Calu3 (cell line): ENCODE measurements around the gene HERPUD1. TPM values are rescaled to one million over a fixed set of nuclear protein-coding genes. Genes with fewer than 3 reads are reported as not detected.

Source experiments
- BruUV-seq: library from RNA; stranded (reverse); fragments of 400-500 nt; replicated peaks from 2 replicates; lab custom pipeline; 2021; lab: Mats Ljungman, UMichigan
- CTCF ChIA-PET: fragments of 300-600 bp; sonication (Branson Sonifier 250); formaldehyde crosslinking; loops from one replicate; lab custom pipeline; 2022; ENCODE audit warnings: antibody characterized with exemption; lab: Charles Lee
- DNase-seq: peaks from one replicate; pipeline ENCODE4 v3.0.0; 2022
- H3K27ac Mint-ChIP-seq: one replicate; pipeline ENCODE4 v1.8.0; 2022; ENCODE audit warnings: mixed read lengths; ENCODE audit not compliant: unreplicated experiment
- H3K27me3 Mint-ChIP-seq: one replicate; pipeline ENCODE4 v1.8.0; 2022; ENCODE audit warnings: mixed read lengths; ENCODE audit not compliant: unreplicated experiment
- H3K36me3 Mint-ChIP-seq: one replicate; pipeline ENCODE4 v1.8.0; 2022; ENCODE audit warnings: mild to moderate bottlenecking, moderate library complexity, mixed read lengths; ENCODE audit not compliant: insufficient read depth, unreplicated experiment
- H3K4me1 Mint-ChIP-seq: one replicate; pipeline ENCODE4 v1.8.0; 2022; ENCODE audit warnings: mild to moderate bottlenecking, low read depth, mixed read lengths; ENCODE audit not compliant: unreplicated experiment
- H3K4me3 Mint-ChIP-seq: one replicate; pipeline ENCODE4 v1.8.0; 2022; ENCODE audit warnings: mild to moderate bottlenecking, low read depth, moderate library complexity, mixed read lengths; ENCODE audit not compliant: unreplicated experiment
- H3K9me3 Mint-ChIP-seq: one replicate; pipeline ENCODE4 v1.8.0; 2022; ENCODE audit warnings: low read depth, mixed read lengths; ENCODE audit not compliant: unreplicated experiment
- CTCF ChIP-seq: fragments of 200-600 bp; IDR thresholded peaks from one replicate; pipeline ENCODE4 v1.8.0; 2022; ENCODE audit warnings: antibody characterized with exemption; ENCODE audit not compliant: unreplicated experiment
- intact Hi-C: fragments of 100-400 bp; cut with micrococcal nuclease; formaldehyde crosslinking; loops from one replicate; pipeline ENCODE4 v1.10.0; 2022; ENCODE audit not compliant: unreplicated experiment
- total RNA-seq: library from RNA; stranded (reverse); gene quantifications from 2 replicates; pipeline ENCODE4 v1.2.3, GENCODE V29; 2022

The HERPUD1 gene
- total RNA-seq, 1 experiment from 2014 or later = 116 TPM

GRCh38 chr16:56977823-56978430, 46.0 kb downstream of the HERPUD1 start:
- H3K27me3 Mint-ChIP-seq = peaks cover 60% of the 10 kb centered on the region
- no peak for DNase-seq
- no peak overlapping the region for H3K4me3 Mint-ChIP-seq
- no peak for TF ChIP-seq CTCF
- no peak overlapping the region for H3K27ac Mint-ChIP-seq
- no peaks in the 10 kb centered on the region for H3K9me3 Mint-ChIP-seq
- intact Hi-C loops = no loop called here
- H3K36me3 Mint-ChIP-seq = no peaks in the 10 kb centered on the region
- BruUV-seq = no TSS peak
- CTCF ChIA-PET = no interaction called here
- H3K4me1 Mint-ChIP-seq = no peaks in the 10 kb centered on the region

GRCh38 chr16:56980201-56980535, 48.2 kb downstream of the HERPUD1 start:
- Mint-ChIP-seq H3K9me3 (no peaks in the 10 kb centered on the region), H3K4me1 (peaks cover 11% of the 10 kb centered on the region)

GRCh38 chr16:56980792-56981724, 49.1 kb downstream of the HERPUD1 start:
- no peaks in the 10 kb centered on the region for H3K36me3 Mint-ChIP-seq
- no peak for TF ChIP-seq CTCF
- intact Hi-C loops = no loop called here
- peaks cover 16% of the 10 kb centered on the region for H3K4me1 Mint-ChIP-seq
- no peak overlapping the region for H3K4me3 Mint-ChIP-seq
- no peaks in the 10 kb centered on the region for H3K9me3 Mint-ChIP-seq
- peaks cover 47% of the 10 kb centered on the region for H3K27me3 Mint-ChIP-seq
- CTCF ChIA-PET = no interaction called here
- no TSS peak for BruUV-seq
- H3K27ac Mint-ChIP-seq = no peak overlapping the region
- DNase-seq = no peak

More at GRCh38 chr16:56980201-56980535, 48.2 kb downstream of the HERPUD1 start:
- no peak for TF ChIP-seq CTCF
- CTCF ChIA-PET = no interaction called here
- Mint-ChIP-seq H3K27me3 (peaks cover 56% of the 10 kb centered on the region), H3K27ac (no peak overlapping the region), H3K36me3 (no peaks in the 10 kb centered on the region), H3K4me3 (no peak overlapping the region)
- DNase-seq = no peak
- intact Hi-C loops = no loop called here
- no TSS peak for BruUV-seq

GRCh38 chr16:56981729-56982271, 49.9 kb downstream of the HERPUD1 start:
- DNase-seq = no peak
- CTCF ChIA-PET = no interaction called here
- BruUV-seq = no TSS peak
- H3K36me3 Mint-ChIP-seq = no peaks in the 10 kb centered on the region
- TF ChIP-seq CTCF = no peak
- no peak overlapping the region for H3K4me3 Mint-ChIP-seq
- H3K27ac Mint-ChIP-seq = no peak overlapping the region
- peaks cover 40% of the 10 kb centered on the region for H3K27me3 Mint-ChIP-seq
- no peaks in the 10 kb centered on the region for H3K9me3 Mint-ChIP-seq
- H3K4me1 Mint-ChIP-seq = peaks cover 16% of the 10 kb centered on the region
- intact Hi-C loops = no loop called here
